ENCODE measurements around the gene VSTM4. TPM values are rescaled to one million over a fixed set of nuclear protein-coding genes. Genes with fewer than 3 reads are reported as not detected.

VSTM4 gene
- total RNA-seq, 1 donor from 2014 or later = 0.70 TPM

DNA sequence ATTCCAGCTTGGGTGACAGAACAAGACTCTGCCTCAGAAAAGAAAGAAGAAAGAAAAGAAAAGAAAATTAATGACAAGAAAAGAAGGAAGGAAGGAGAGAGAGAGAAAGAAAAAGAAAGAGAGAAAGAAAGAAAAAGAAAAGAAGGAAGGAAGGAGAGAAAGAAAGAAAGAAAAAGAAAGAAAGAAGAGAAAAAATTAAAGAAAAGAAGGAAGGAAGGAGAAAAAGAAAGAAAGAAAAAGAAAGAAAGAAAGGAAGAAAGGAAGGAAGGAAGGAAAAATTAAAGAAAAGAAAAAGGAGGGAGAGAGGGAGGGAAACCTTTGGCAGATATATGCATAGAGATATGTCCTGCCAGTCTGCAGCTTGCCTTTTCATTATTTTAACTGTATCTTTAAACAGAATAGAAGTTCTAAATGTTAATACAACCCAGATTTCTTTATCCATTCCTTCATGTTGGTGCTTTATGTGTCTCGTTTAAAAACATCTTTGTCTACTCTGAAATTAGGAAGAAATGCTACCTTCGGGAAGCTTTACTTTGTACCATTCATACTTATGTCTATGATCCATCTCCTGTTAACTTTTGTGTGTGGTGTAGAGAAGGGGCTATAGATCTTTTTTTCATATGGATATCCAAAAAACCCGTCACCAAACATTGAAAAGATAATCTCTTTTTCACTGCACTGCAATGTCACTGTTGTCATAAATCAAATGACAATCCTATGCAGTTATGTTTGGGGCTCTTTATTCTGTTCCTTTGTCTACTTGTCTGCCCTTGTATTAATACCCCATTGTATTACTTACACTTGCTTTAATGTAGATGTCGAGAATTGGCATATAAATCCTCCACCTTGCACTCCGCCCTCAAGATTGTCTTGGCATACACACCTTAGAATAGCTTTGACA, 70.8 kb downstream of the VSTM4 start:
- H3K27me3 Mint-ChIP-seq (ENCODE audit: unreplicated experiment) = no peaks in the 10 kb centered on the region

GRCh38 chr10:49040601-49041000, 74.7 kb downstream of the VSTM4 start:
- Mint-ChIP-seq H3K4me3 (ENCODE audit: unreplicated experiment) (no peak overlapping the region), H3K9me3 (ENCODE audit: unreplicated experiment) (no peaks in the 10 kb centered on the region), H3K4me1 (ENCODE audit: unreplicated experiment) (no peaks in the 10 kb centered on the region), H3K27ac (ENCODE audit: unreplicated experiment) (no peak overlapping the region), H3K36me3 (ENCODE audit: unreplicated experiment) (no peaks in the 10 kb centered on the region), H3K27me3 (ENCODE audit: unreplicated experiment) (no peaks in the 10 kb centered on the region)
- no peak for TF ChIP-seq CTCF (IDR thresholded peaks at IDR 0.05)
- no peak for DNase-seq (ENCODE audit: extremely low spot score, unreplicated experiment)

More for the DNA sequence above, 70.8 kb downstream of the VSTM4 start:
- H3K9me3 Mint-ChIP-seq (ENCODE audit: unreplicated experiment) = no peaks in the 10 kb centered on the region
- no peaks in the 10 kb centered on the region for H3K36me3 Mint-ChIP-seq (ENCODE audit: unreplicated experiment)
- H3K4me3 Mint-ChIP-seq (ENCODE audit: unreplicated experiment) = no peak overlapping the region
- no peak overlapping the region for H3K27ac Mint-ChIP-seq (ENCODE audit: unreplicated experiment)
- DNase-seq (ENCODE audit: extremely low spot score, unreplicated experiment) = no peak
- H3K4me1 Mint-ChIP-seq (ENCODE audit: unreplicated experiment) = no peaks in the 10 kb centered on the region
- no peak for TF ChIP-seq CTCF (IDR thresholded peaks at IDR 0.05)

GRCh38 chr10:49039409-49039808, 75.9 kb downstream of the VSTM4 start:
- Mint-ChIP-seq H3K4me1 (ENCODE audit: unreplicated experiment) (no peaks in the 10 kb centered on the region), H3K36me3 (ENCODE audit: unreplicated experiment) (no peaks in the 10 kb centered on the region), H3K4me3 (ENCODE audit: unreplicated experiment) (no peak overlapping the region), H3K27ac (ENCODE audit: unreplicated experiment) (no peak overlapping the region), H3K9me3 (ENCODE audit: unreplicated experiment) (no peaks in the 10 kb centered on the region), H3K27me3 (ENCODE audit: unreplicated experiment) (no peaks in the 10 kb centered on the region)
- DNase-seq (ENCODE audit: extremely low spot score, unreplicated experiment) = peak; percentile 66
- TF ChIP-seq CTCF (IDR thresholded peaks at IDR 0.05) = no peak

DNA sequence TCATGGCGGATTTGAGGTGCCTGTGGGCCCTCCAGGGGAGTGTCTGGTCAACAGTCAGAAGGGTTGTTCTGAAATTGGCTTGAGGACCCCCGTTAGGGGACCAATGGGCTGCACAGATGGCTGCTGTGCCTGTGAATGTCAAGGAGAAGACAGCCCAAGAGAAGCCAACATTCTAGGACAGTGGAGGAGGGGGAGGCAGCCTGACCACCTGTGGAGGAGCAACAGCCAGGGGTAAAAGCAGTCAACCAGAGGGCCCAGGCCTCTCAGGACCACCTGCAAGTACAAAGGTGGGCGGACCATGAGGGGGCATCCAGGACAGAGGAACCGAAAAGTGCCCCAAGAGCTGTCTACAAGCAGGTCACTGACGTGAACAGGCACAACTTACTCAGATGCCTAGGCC, 76.6 kb downstream of the VSTM4 start:
- no peak for TF ChIP-seq CTCF (IDR thresholded peaks at IDR 0.05)
- no peaks in the 10 kb centered on the region for H3K36me3 Mint-ChIP-seq (ENCODE audit: unreplicated experiment)
- H3K4me3 Mint-ChIP-seq (ENCODE audit: unreplicated experiment) = no peak overlapping the region
- no peaks in the 10 kb centered on the region for H3K9me3 Mint-ChIP-seq (ENCODE audit: unreplicated experiment)
- DNase-seq (ENCODE audit: extremely low spot score, unreplicated experiment) = peak; percentile 78
- no peak overlapping the region for H3K27ac Mint-ChIP-seq (ENCODE audit: unreplicated experiment)
- H3K27me3 Mint-ChIP-seq (ENCODE audit: unreplicated experiment) = no peaks in the 10 kb centered on the region
- no peaks in the 10 kb centered on the region for H3K4me1 Mint-ChIP-seq (ENCODE audit: unreplicated experiment)

DNA sequence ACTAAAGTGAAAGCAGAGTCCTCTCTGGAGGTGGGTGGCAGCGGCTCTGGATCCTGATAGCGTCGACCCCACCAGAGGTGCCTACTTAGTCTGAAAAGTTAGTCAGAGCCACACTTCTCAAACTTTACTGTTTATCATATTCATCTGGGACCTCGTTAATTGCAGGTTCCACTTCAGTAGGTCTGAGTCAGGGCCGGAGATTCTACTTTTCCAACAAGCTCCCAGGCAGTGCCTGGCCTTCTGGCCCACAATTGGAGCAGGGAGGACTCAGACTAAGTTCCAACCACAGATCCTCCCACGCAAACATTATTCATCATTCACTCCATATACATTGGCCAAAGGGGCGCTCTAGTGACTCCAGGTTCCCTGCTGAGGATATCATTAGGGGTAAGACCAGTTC, 78.1 kb downstream of the VSTM4 start:
- no peak overlapping the region for H3K27ac Mint-ChIP-seq (ENCODE audit: unreplicated experiment)
- H3K27me3 Mint-ChIP-seq (ENCODE audit: unreplicated experiment) = no peaks in the 10 kb centered on the region
- DNase-seq (ENCODE audit: extremely low spot score, unreplicated experiment) = no peak
- no peaks in the 10 kb centered on the region for H3K9me3 Mint-ChIP-seq (ENCODE audit: unreplicated experiment)
- H3K36me3 Mint-ChIP-seq (ENCODE audit: unreplicated experiment) = no peaks in the 10 kb centered on the region
- no peaks in the 10 kb centered on the region for H3K4me1 Mint-ChIP-seq (ENCODE audit: unreplicated experiment)
- no peak for TF ChIP-seq CTCF (IDR thresholded peaks at IDR 0.05)
- H3K4me3 Mint-ChIP-seq (ENCODE audit: unreplicated experiment) = no peak overlapping the region

Data from osteocyte (in vitro differentiated cells).